ENCODE measurements around the gene OSTN. TPM values are rescaled to one million over a fixed set of nuclear protein-coding genes. Genes with fewer than 3 reads are reported as not detected.

Gene OSTN
- total and polyA plus RNA-seq, 9 of the 15 experiments (the other 6 are each of a cell fraction or from before 2014, with no cell fraction given): not detected

- in situ Hi-C loops (cut with MboI) (no loop called here), intact Hi-C loops (cut with micrococcal nuclease) (no loop called here)
- Histone ChIP-seq H3K4me1 (replicated peaks in 1 of 2; ENCODE audit: control insufficient read depth in 2 of 2, insufficient read depth in 2 of 2, low read length in 2 of 2) (no peaks in the 10 kb centered on the region), H3K27me3 (ENCODE audit: control insufficient read depth in 2 of 2, insufficient read depth in 2 of 2, low read length in 2 of 2) (no peaks in the 10 kb centered on the region), H3K27ac (ENCODE audit: extremely low read depth, low read depth, low read length) (no peak overlapping the region), H3K9me1 (ENCODE audit: control insufficient read depth, insufficient read depth, low read length) (no peaks in the 10 kb centered on the region), H3K4me3 (no peak overlapping the region), H3K4me2 (ENCODE audit: insufficient read depth, low read length) (no peak overlapping the region), H3K79me2 (ENCODE audit: control insufficient read depth, insufficient read depth, low read length) (no peaks in the 10 kb centered on the region), H3K9ac (ENCODE audit: insufficient read depth in 1 of 2, low read depth in 2 of 2, low read length in 2 of 2) (no peak overlapping the region), H2AFZ (ENCODE audit: low read depth, low read length) (no peak overlapping the region), H3K9me3 (replicated peaks; ENCODE audit: control insufficient read depth, insufficient read depth, low read depth, low read length) (no peaks in the 10 kb centered on the region), H3K36me3 (ENCODE audit: control insufficient read depth, insufficient read depth, low read length) (no peaks in the 10 kb centered on the region), H4K20me1 (replicated peaks; ENCODE audit: control insufficient read depth, insufficient read depth, low read length) (no peaks in the 10 kb centered on the region)
- DNase-seq (ENCODE audit: extremely low read depth in 1 of 4, low spot score in 3 of 4) (no peak), ATAC-seq (no peak), FAIRE-seq (no peak)
- ChIA-PET POLR2A (no interaction called here), CTCF (ENCODE audit: low intra/inter-chr PET ratio) (no interaction called here)
- BruUV-seq (replicated peaks): no TSS peak
- TF ChIP-seq, protein P1, sequence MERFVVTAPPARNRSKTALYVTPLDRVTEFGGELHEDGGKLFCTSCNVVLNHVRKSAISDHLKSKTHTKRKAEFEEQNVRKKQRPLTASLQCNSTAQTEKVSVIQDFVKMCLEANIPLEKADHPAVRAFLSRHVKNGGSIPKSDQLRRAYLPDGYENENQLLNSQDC (CRISPR knock-in tag; IDR thresholded peaks at IDR 0.05): no peak
- TF ChIP-seq CC2D1A (IDR thresholded peaks at IDR 0.05) (no peak), ATF1 (CRISPR knock-in tag; IDR thresholded peaks at IDR 0.05) (no peak), ATF1 (tag; IDR thresholded peaks at IDR 0.05) (no peak), PHB (CRISPR knock-in tag; IDR thresholded peaks at IDR 0.05) (no peak), SMAD4 (CRISPR knock-in tag; conservative IDR thresholded peaks at IDR 0.05) (no peak), NFYB (IDR thresholded peaks at IDR 0.05; ENCODE audit: extremely low read depth, insufficient read length) (no peak)
- TF ChIP-seq, protein P2, sequence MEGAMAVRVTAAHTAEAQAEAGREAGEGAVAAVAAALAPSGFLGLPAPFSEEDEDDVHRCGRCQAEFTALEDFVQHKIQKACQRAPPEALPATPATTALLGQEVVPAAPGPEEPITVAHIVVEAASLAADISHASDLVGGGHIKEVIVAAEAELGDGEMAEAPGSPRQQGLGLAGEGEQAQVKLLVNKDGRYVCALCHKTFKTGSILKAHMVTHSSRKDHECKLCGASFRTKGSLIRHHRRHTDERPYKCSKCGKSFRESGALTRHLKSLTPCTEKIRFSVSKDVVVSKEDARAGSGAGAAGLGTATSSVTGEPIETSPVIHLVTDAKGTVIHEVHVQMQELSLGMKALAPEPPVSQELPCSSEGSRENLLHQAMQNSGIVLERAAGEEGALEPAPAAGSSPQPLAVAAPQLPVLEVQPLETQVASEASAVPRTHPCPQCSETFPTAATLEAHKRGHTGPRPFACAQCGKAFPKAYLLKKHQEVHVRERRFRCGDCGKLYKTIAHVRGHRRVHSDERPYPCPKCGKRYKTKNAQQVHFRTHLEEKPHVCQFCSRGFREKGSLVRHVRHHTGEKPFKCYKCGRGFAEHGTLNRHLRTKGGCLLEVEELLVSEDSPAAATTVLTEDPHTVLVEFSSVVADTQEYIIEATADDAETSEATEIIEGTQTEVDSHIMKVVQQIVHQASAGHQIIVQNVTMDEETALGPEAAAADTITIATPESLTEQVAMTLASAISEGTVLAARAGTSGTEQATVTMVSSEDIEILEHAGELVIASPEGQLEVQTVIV (CRISPR knock-in tag; IDR thresholded peaks at IDR 0.05; ENCODE audit: borderline replicate concordance): no peak
- 3% methylated on average over 2 of the region's 2 CpGs for WGBS (ENCODE audit: insufficient coverage, low coverage, missing lambda C conversion rate)
These were observed 84.4 kb downstream of the OSTN start for GRCh38 chr3:191283400-191283799.

All from K562 (cell line).